Endothelial cell of umbilical vein (primary cell): ENCODE measurements around the gene BCO1.

Experiments used
- CTCF ChIP-seq, 2 donors: IDR thresholded peaks; 1 replicate in 1 of 2; 2 replicates in 1 of 2; pipeline ENCODE4 v1.5.1; 2011; ENCODE audit warnings: low read length in 2 of 2, mild to moderate bottlenecking in 2 of 2, moderate library complexity in 2 of 2, control low read depth in 1 of 2, inconsistent platforms in 1 of 2, low read depth in 1 of 2; ENCODE audit not compliant: insufficient read depth in 1 of 2; ENCODE audit errors: extremely low read depth in 1 of 2
- EZH2 ChIP-seq: IDR thresholded peaks from 2 replicates; pipeline ENCODE4 v1.6.1; 2012; ENCODE audit warnings: borderline replicate concordance, low read depth, mild to moderate bottlenecking, moderate library complexity, low read length, inconsistent platforms; ENCODE audit not compliant: severe bottlenecking
- FOS ChIP-seq: IDR thresholded peaks from 2 replicates; pipeline ENCODE4 v1.6.1; 2011; ENCODE audit warnings: mild to moderate bottlenecking, low read length, moderate library complexity, borderline replicate concordance; ENCODE audit not compliant: insufficient read depth
- GATA2 ChIP-seq: IDR thresholded peaks from 2 replicates; pipeline ENCODE4 v1.7.0; 2011; ENCODE audit warnings: low read depth, mild to moderate bottlenecking, moderate library complexity, mixed read lengths, low read length; ENCODE audit not compliant: insufficient read length, insufficient read depth
- JUN ChIP-seq: IDR thresholded peaks from 2 replicates; pipeline ENCODE4 v1.6.1; 2011; ENCODE audit warnings: borderline replicate concordance, low read depth; ENCODE audit not compliant: insufficient read length, insufficient read depth
- MAX ChIP-seq: IDR thresholded peaks from 2 replicates; pipeline ENCODE4 v1.6.1; 2011; ENCODE audit not compliant: insufficient read depth, insufficient read length
- MYC ChIP-seq: IDR thresholded peaks from one replicate; pipeline ENCODE4 v1.6.1; 2011; ENCODE audit warnings: mild to moderate bottlenecking, low read depth, low read length
- POLR2A ChIP-seq: IDR thresholded peaks from 2 replicates; pipeline ENCODE4 v1.6.1; 2012; ENCODE audit warnings: low read depth, mild to moderate bottlenecking, control low read depth, low read length
- POLR2AphosphoS5 ChIP-seq: IDR thresholded peaks from 2 replicates; pipeline ENCODE4 v1.6.1; 2012; ENCODE audit warnings: low read depth, mild to moderate bottlenecking, control low read depth, low read length, moderate library complexity; ENCODE audit not compliant: insufficient read depth

GRCh38 chr16:81216114-81216513 lies 22.4 kb upstream of the BCO1 start:
- TF ChIP-seq POLR2AphosphoS5 (no peak), POLR2A (no peak), CTCF (IDR thresholded peaks at IDR 0.05; ENCODE audit: extremely low read depth in 1 of 2, insufficient read depth in 1 of 2, low read depth in 1 of 2, low read length in 2 of 2) (no peak), EZH2 (no peak), GATA2 (no peak), MYC (no peak), FOS (no peak), MAX (no peak), JUN (no peak)
